IPS DF 4.7 (cell line): Measurements from ENCODE around the gene CARD8.
"Not testable (repeated sequence)": the region's sequence is repeated elsewhere in the genome, so short reads cannot be mapped to it uniquely, and the experiment has no call there.

Source experiments
- DNase-seq: peaks from one replicate; pipeline ENCODE4 v3.0.0-alpha.2; 2013; ENCODE audit warnings: low spot score; ENCODE audit errors: extremely low read depth

CARD8 gene

GRCh38 chr19:48255376-48256303 lies at the start of gene CARD8:
Gene CARD8, minus strand, starts transcription at chr19:48255912. Its CDS starts 14,892 bp downstream, at chr19:48241020.
- peak; percentile 53 for DNase-seq

- no peak for DNase-seq
These were observed 48.2 kb upstream of the CARD8 start for GRCh38 chr19:48303866-48304265.

- DNase-seq = no peak
These were observed 47.7 kb upstream of the CARD8 start for GRCh38 chr19:48303367-48303766.

- no peak for DNase-seq
These were observed 46.9 kb upstream of the CARD8 start for GRCh38 chr19:48302600-48302959.

- DNase-seq = no peak
These were observed 46.3 kb upstream of the CARD8 start for GRCh38 chr19:48301886-48302599.

- DNase-seq = no peak
These were observed 42.3 kb upstream of the CARD8 start for GRCh38 chr19:48297975-48298374.

- DNase-seq = no peak
These were observed 41.4 kb upstream of the CARD8 start for GRCh38 chr19:48296963-48297734.

GRCh38 chr19:48295458-48295857 lies 39.7 kb upstream of the CARD8 start:
- DNase-seq = no peak

- DNase-seq = no peak
These were observed 37.1 kb upstream of the CARD8 start for GRCh38 chr19:48292798-48293197.

- not testable (repeated sequence) for DNase-seq
These were observed 35.7 kb upstream of the CARD8 start for GRCh38 chr19:48291489-48291815.

- peak; percentile 75 for DNase-seq
These were observed 35.2 kb upstream of the CARD8 start for GRCh38 chr19:48290771-48291488.

- peak; percentile 44 for DNase-seq
These were observed 34.7 kb upstream of the CARD8 start for GRCh38 chr19:48290401-48290770.

GRCh38 chr19:48287748-48288147 lies 32.0 kb upstream of the CARD8 start:
- DNase-seq = no peak

- DNase-seq = no peak
These were observed 29.2 kb upstream of the CARD8 start for GRCh38 chr19:48284896-48285295.

GRCh38 chr19:48283908-48284307 lies 28.2 kb upstream of the CARD8 start:
- DNase-seq = no peak

GRCh38 chr19:48279747-48280146 lies 24.0 kb upstream of the CARD8 start:
- no peak for DNase-seq

- no peak for DNase-seq
These were observed 19.2 kb upstream of the CARD8 start for GRCh38 chr19:48274938-48275337.

GRCh38 chr19:48274173-48274572 lies 18.5 kb upstream of the CARD8 start:
- DNase-seq = no peak

- DNase-seq = no peak
These were observed 15.9 kb upstream of the CARD8 start for GRCh38 chr19:48271531-48272151.

GRCh38 chr19:48269617-48270026 lies 13.9 kb upstream of the CARD8 start:
- not testable (repeated sequence) for DNase-seq

- not testable (repeated sequence) for DNase-seq
These were observed 9.6 kb upstream of the CARD8 start for GRCh38 chr19:48265326-48265725.
